ENCODE data around the gene MGRN1.

MGRN1 gene

DNA sequence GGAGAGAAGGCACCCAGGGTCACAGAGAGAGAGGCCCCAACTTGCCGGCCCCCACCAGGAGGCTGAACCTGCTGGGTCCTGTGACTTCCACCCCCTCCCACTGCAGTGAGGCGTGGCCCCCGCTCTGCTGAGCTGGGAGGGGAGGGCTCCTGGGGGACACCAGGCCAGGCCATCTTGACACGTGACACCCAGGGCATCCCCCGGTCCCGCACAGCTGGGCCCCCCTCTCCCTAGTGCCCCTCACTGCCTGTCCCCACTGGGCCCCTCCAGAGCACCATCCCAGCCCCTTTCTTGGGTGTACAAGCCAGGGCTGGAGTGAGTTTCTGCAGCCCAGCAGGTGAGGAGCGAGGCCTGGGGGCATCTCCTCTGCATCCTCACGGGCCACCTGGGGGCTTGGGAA, 22.3 kb upstream of the MGRN1 start:
- TF ChIP-seq, protein P1, sequence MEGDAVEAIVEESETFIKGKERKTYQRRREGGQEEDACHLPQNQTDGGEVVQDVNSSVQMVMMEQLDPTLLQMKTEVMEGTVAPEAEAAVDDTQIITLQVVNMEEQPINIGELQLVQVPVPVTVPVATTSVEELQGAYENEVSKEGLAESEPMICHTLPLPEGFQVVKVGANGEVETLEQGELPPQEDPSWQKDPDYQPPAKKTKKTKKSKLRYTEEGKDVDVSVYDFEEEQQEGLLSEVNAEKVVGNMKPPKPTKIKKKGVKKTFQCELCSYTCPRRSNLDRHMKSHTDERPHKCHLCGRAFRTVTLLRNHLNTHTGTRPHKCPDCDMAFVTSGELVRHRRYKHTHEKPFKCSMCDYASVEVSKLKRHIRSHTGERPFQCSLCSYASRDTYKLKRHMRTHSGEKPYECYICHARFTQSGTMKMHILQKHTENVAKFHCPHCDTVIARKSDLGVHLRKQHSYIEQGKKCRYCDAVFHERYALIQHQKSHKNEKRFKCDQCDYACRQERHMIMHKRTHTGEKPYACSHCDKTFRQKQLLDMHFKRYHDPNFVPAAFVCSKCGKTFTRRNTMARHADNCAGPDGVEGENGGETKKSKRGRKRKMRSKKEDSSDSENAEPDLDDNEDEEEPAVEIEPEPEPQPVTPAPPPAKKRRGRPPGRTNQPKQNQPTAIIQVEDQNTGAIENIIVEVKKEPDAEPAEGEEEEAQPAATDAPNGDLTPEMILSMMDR (conservative IDR thresholded peaks at IDR 0.05; ENCODE audit: low read length) = no peak
- no peak for DNase-seq (ENCODE audit: low read depth)
- H3K4me3 ChIP-seq (ENCODE audit: low read length) = no peak overlapping the region

DNA sequence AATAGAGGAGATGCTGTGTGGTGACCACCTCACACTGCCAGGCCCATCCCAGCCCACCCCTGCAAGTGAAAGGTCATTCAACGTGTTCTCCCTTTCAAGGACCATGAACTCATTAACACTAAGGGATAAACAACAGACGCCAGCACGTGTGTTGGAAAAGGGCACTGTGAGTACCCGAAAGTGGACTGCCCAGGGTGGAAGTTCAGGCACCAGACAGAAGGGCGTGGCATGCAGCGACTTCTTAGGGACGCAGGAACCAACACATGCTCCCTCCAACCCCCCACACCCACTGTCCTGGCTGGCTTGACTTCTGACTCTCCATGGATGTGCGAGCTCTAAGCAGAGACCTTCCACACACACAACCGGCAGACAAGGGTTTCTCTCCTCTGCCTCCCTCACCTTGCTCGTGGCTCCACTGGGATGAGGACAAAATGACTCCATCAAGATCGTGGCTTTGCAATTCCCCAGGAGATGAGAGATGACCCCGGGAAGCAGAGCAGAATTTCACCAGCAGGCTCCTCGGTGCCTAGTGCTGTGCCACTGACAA, 20.9 kb upstream of the MGRN1 start:
- TF ChIP-seq, protein P1 (conservative IDR thresholded peaks at IDR 0.05; ENCODE audit: low read length) = no peak
- DNase-seq (ENCODE audit: low read depth) = no peak
- no peak overlapping the region for H3K4me3 ChIP-seq (ENCODE audit: low read length)

DNA sequence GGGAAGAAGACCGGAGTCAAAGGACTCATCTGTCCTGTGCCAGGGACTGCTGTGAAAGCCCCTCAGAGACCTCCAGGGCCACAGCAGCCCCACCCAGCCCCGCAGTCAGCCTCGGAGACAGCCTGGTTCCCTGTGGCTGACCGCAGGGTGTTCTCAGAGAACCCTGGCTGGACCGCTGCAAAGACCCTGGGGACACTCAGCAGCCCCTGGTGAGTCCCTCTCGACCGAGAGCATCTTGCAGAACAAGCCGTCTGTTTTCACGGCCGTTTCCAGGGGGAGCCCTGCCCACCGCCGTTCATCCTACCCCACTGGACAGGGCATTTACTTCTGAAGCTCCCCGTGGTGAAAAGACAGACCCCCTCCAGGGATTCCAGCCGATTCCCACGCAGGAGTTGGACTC, 20.2 kb upstream of the MGRN1 start:
- H3K4me3 ChIP-seq (ENCODE audit: low read length) = no peak overlapping the region
- no peak for DNase-seq (ENCODE audit: low read depth)
- TF ChIP-seq, protein P1 (conservative IDR thresholded peaks at IDR 0.05; ENCODE audit: low read length) = no peak

DNA sequence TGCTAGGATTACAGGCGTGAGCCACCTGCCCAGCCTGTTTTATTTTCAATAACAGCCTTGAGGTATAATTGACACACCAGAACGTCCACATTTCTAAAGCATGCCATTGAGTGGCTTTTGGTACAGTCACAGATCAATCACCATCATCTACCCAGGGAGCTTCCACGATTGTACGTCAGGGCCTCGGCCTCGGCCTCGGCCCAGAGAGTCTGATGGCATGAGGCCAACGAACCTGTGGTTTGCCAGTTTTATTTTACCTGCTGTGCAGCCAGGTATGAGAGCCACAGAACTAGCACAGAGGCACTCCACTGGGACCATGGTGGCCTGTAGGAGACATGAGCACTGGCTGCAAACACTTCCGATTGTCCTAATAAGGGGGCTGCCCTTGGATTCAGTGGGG, 18.3 kb upstream of the MGRN1 start:
- no peak overlapping the region for H3K4me3 ChIP-seq (ENCODE audit: low read length)
- no peak for DNase-seq (ENCODE audit: low read depth)
- TF ChIP-seq, protein P1 (conservative IDR thresholded peaks at IDR 0.05; ENCODE audit: low read length) = no peak

DNA sequence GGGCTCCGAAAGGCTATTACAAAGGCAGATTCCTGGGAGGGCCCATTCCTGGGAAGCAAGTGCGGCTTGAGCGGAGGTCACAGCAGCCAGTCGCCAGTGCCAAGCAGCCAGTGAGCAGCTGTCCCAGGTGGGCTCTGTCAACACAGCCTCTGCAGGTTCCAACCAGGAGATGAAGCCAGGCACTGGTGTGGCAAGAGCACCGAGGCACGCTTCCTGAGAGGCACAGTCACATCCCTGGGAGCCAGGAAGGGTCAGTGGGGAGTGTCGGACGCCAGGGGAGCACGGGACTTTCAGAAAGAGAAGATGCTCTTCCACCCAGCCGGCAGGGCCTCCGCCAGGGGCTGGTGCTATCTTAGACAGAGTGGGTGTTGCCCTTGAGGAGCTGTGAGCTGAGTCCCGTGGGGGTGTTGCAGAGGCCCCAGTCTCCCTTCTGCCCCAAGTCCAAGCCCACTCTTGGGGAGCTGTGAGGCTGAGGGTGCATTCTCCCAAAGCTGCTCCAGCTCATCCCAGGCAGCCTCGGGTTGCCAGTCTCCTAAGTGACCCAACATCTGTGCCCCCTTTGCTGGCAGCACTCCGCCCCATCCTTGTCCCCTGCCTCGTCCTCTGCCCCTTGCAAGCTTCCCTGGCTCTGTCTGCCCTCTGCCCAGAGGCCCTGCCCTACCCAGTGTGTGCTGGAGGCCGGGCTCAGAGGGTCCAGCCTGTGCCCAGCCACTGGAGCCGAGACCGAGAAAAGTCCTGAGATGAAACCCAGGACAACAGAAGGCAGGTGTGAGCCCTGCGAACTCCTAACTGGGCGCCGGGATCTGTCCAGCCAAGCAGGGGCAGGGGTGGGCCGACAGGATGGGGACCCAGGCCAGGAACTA, 16.6 kb upstream of the MGRN1 start:
- no peak overlapping the region for H3K4me3 ChIP-seq (ENCODE audit: low read length)
- no peak for DNase-seq (ENCODE audit: low read depth)
- TF ChIP-seq, protein P1 (conservative IDR thresholded peaks at IDR 0.05; ENCODE audit: low read length) = no peak

DNA sequence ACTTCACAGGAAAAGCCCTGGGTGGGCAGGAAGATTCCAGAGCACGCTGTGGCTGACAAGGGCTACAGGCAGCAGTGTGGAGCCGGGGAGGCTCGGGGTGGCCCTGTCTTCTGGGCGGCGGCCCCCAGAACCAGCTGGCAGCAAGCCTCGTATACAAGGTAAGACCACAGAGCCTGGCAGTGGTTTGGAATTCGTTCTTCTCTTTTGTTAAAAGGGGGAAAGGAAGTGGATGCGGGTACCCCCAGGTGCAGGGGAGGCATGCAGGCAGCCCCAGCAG, 16.0 kb upstream of the MGRN1 start:
- H3K4me3 ChIP-seq (ENCODE audit: low read length) = no peak overlapping the region
- DNase-seq (ENCODE audit: low read depth) = no peak
- TF ChIP-seq, protein P1 (conservative IDR thresholded peaks at IDR 0.05; ENCODE audit: low read length) = no peak

Measured in AG10803 (cell line).